Caco-2 (cell line): Measurements from ENCODE around the gene GRM1. TPM values are rescaled to one million over a fixed set of nuclear protein-coding genes. Genes with fewer than 3 reads are reported as not detected.

ENCODE experiments used
- BruUV-seq: library from RNA; stranded (reverse); fragments of 400-500 nt; replicated peaks from 2 replicates; lab custom pipeline; 2021; lab: Mats Ljungman, UMichigan
- CTCF ChIA-PET: fragments of 300-600 bp; sonication (Branson Sonifier 250); formaldehyde crosslinking; loops from one replicate; lab custom pipeline; 2022; ENCODE audit warnings: antibody characterized with exemption; lab: Charles Lee
- POLR2A ChIA-PET: fragments of 300-600 bp; sonication (Branson Sonifier 250); formaldehyde crosslinking; loops from one replicate; lab custom pipeline; 2022; ENCODE audit warnings: antibody characterized with exemption; lab: Charles Lee
- DNase-seq, 2 experiments: peaks; one replicate each; pipeline versions ENCODE4 v3.0.0 to v3.0.0-alpha.2; 2020 to 2022
- H3K27me3 ChIP-seq: replicated peaks from 2 replicates; pipeline ENCODE4 v1.6.0; 2011; ENCODE audit warnings: low read length; ENCODE audit not compliant: control insufficient read depth, insufficient read depth
- H3K36me3 ChIP-seq: 2 replicates; pipeline ENCODE4 v1.5.1; 2011; ENCODE audit warnings: low read length; ENCODE audit not compliant: control insufficient read depth, insufficient read depth
- H3K4me1 ChIP-seq: fragments of 250-450 bp; sonication (Bioruptor Pico); 2 replicates; pipeline ENCODE4 v1.5.1; 2020; ENCODE audit warnings: mild to moderate bottlenecking
- H3K4me3 ChIP-seq: 2 replicates; pipeline ENCODE4 v1.5.1; 2011; ENCODE audit warnings: low read depth, mild to moderate bottlenecking, control low read depth, low read length
- H3K9me3 ChIP-seq: fragments of 250-450 bp; sonication (Bioruptor Pico); 2 replicates; pipeline ENCODE4 v1.5.1; 2020; ENCODE audit warnings: mild to moderate bottlenecking, moderate library complexity
- H3K27ac Mint-ChIP-seq: one replicate; pipeline ENCODE4 v1.8.0; 2022; ENCODE audit warnings: mixed read lengths; ENCODE audit not compliant: unreplicated experiment
- H3K27me3 Mint-ChIP-seq: one replicate; pipeline ENCODE4 v1.8.0; 2022; ENCODE audit warnings: mixed read lengths; ENCODE audit not compliant: insufficient read depth, unreplicated experiment
- H3K36me3 Mint-ChIP-seq: one replicate; pipeline ENCODE4 v1.8.0; 2022; ENCODE audit warnings: mild to moderate bottlenecking, mixed read lengths; ENCODE audit not compliant: insufficient read depth, unreplicated experiment
- H3K4me1 Mint-ChIP-seq: one replicate; pipeline ENCODE4 v1.8.0; 2022; ENCODE audit warnings: low read depth, mixed read lengths; ENCODE audit not compliant: unreplicated experiment
- H3K4me3 Mint-ChIP-seq: one replicate; pipeline ENCODE4 v1.8.0; 2022; ENCODE audit warnings: mild to moderate bottlenecking, moderate library complexity, mixed read lengths; ENCODE audit not compliant: unreplicated experiment
- H3K9me3 Mint-ChIP-seq: one replicate; pipeline ENCODE4 v1.8.0; 2022; ENCODE audit warnings: mixed read lengths; ENCODE audit not compliant: unreplicated experiment
- CTCF ChIP-seq, 2 experiments: fragments of 200-600 bp in 1 of 2; IDR thresholded peaks; 1 replicate in 1 of 2; 2 replicates in 1 of 2; pipeline versions ENCODE4 v1.5.1 to v1.8.0; 2011 to 2022; ENCODE audit warnings: antibody characterized with exemption in 1 of 2, control low read depth in 1 of 2, inconsistent platforms in 1 of 2, low read depth in 1 of 2, low read length in 1 of 2, mild to moderate bottlenecking in 1 of 2, moderate library complexity in 1 of 2; ENCODE audit not compliant: insufficient read depth in 1 of 2, severe bottlenecking in 1 of 2, unreplicated experiment in 1 of 2
- intact Hi-C: fragments of 100-400 bp; cut with micrococcal nuclease; formaldehyde crosslinking; loops from one replicate; pipeline ENCODE4 v1.10.0; 2022; ENCODE audit not compliant: unreplicated experiment
- total RNA-seq: library from RNA; stranded (reverse); gene quantifications from 2 replicates; pipeline ENCODE4 v1.2.3, GENCODE V29; 2022

The GRM1 gene
- total RNA-seq, 1 experiment from 2014 or later = not detected

GRCh38 chr6:146066506-146066905 is 37.6 kb downstream of the GRM1 start:
- ChIA-PET POLR2A (no interaction called here), CTCF (no interaction called here)
- TF ChIP-seq CTCF (IDR thresholded peaks at IDR 0.05; ENCODE audit: insufficient read depth in 1 of 2, low read depth in 1 of 2, low read length in 1 of 2, severe bottlenecking in 1 of 2, unreplicated experiment in 1 of 2) = no peak
- no peak for DNase-seq
- no peaks in the 10 kb centered on the region for H3K9me3 Mint-ChIP-seq
- peaks cover 10% of the 10 kb centered on the region for H3K27me3 Mint-ChIP-seq
- intact Hi-C loops = no loop called here
- no peak overlapping the region for H3K4me3 ChIP-seq
- H3K36me3 Mint-ChIP-seq = no peaks in the 10 kb centered on the region
- no peaks in the 10 kb centered on the region for H3K9me3 ChIP-seq
- no peak overlapping the region for H3K4me3 Mint-ChIP-seq
- no peaks in the 10 kb centered on the region for H3K4me1 Mint-ChIP-seq
- BruUV-seq = no TSS peak
- H3K36me3 ChIP-seq = no peaks in the 10 kb centered on the region
- no peak overlapping the region for H3K27ac Mint-ChIP-seq
- no peaks in the 10 kb centered on the region for H3K27me3 ChIP-seq
- H3K4me1 ChIP-seq = no peaks in the 10 kb centered on the region

- Histone ChIP-seq H3K4me3 (no peak overlapping the region), H3K27me3 (no peaks in the 10 kb centered on the region), H3K4me1 (no peaks in the 10 kb centered on the region), H3K36me3 (no peaks in the 10 kb centered on the region), H3K9me3 (no peaks in the 10 kb centered on the region)
- Mint-ChIP-seq H3K9me3 (no peaks in the 10 kb centered on the region), H3K27me3 (no peaks in the 10 kb centered on the region), H3K36me3 (no peaks in the 10 kb centered on the region), H3K4me1 (no peaks in the 10 kb centered on the region), H3K4me3 (no peak overlapping the region), H3K27ac (no peak overlapping the region)
- intact Hi-C loops = no loop called here
- BruUV-seq = no TSS peak
- no peak for TF ChIP-seq CTCF (IDR thresholded peaks at IDR 0.05; ENCODE audit: insufficient read depth in 1 of 2, low read depth in 1 of 2, low read length in 1 of 2, severe bottlenecking in 1 of 2, unreplicated experiment in 1 of 2)
- no peak for DNase-seq
- ChIA-PET POLR2A (no interaction called here), CTCF (no interaction called here)
Measured at GRCh38 chr6:146071781-146072180, 42.9 kb downstream of the GRM1 start.

DNA sequence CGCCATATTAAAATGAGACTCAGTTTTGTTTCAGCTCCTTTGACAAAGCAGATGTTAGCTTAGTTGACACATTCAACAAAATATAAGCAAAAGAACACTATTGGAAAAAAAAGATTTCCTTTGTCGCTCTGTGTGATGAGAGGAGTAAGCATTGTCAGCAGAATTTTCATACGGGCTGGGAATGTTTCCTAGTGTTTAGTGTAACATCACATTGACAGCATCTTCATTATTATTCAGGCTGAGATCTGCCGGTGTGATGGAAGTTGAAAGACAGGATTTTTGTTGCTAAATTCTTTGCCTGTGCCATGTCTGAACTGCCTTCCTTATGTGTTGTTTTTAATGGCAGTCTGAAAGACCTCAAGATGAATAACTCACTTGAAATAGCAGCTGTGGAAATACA is 49.1 kb downstream of the GRM1 start:
- H3K4me1 ChIP-seq = no peaks in the 10 kb centered on the region
- CTCF ChIA-PET = no interaction called here

More for the DNA sequence above, 49.1 kb downstream of the GRM1 start:
- Histone ChIP-seq H3K4me3 (no peak overlapping the region), H3K36me3 (no peaks in the 10 kb centered on the region), H3K27me3 (no peaks in the 10 kb centered on the region), H3K9me3 (no peaks in the 10 kb centered on the region)
- intact Hi-C loops = no loop called here
- Mint-ChIP-seq H3K36me3 (no peaks in the 10 kb centered on the region), H3K27me3 (peaks cover 14% of the 10 kb centered on the region), H3K4me1 (no peaks in the 10 kb centered on the region), H3K4me3 (no peak overlapping the region), H3K27ac (no peak overlapping the region), H3K9me3 (no peaks in the 10 kb centered on the region)
- DNase-seq = no peak
- no peak for TF ChIP-seq CTCF (IDR thresholded peaks at IDR 0.05; ENCODE audit: insufficient read depth in 1 of 2, low read depth in 1 of 2, low read length in 1 of 2, severe bottlenecking in 1 of 2, unreplicated experiment in 1 of 2)
- BruUV-seq = no TSS peak
- POLR2A ChIA-PET = no interaction called here
